Measurements from ENCODE around the gene ZMYND10.

DNA sequence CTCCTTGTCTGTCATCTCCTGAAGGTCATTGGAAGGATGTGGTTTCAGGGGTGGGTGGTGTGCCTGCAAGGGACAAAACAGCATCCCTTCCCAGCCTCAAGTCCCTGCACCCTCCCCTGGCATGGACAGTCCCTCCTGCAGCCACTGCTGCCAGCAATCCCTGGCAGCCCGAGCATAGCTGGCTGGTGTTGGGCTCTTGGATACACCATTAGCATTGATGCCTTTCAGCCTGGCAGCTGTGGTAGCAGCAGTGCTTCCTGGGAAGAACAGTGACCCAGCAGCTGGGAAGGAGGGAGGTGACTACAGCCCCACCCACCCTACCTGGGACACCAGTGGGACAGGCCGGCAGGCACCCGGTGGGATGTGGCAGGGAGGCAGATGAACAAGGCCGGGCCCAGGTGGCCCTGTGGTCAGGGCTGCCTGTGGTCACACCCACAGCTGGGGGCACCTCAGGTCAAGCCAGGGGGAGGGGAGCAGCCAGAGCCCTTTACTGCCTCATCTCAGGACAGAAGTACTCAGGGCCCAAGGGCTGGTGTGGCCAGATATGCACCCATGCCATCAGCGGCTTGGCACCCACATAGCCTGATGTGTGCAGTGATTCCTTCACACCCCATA, 46.7 kb upstream of the ZMYND10 start:
- TF ChIP-seq POLR2A (IDR thresholded peaks at IDR 0.05; ENCODE audit: low read length) (no peak), GATA1 (IDR thresholded peaks at IDR 0.05; ENCODE audit: low read depth, low read length) (no peak)
